Measurements from ENCODE around the gene CNOT3. TPM values are rescaled to one million over a fixed set of nuclear protein-coding genes. Genes with fewer than 3 reads are reported as not detected.

Gene CNOT3
- total and polyA plus RNA-seq, 2 of the 13 experiments (the other 11 are each of a cell fraction or from before 2014, with no cell fraction given): 4.3 to 5.8 TPM

GRCh38 chr19:54102421-54103169 lies 35.0 kb upstream of the CNOT3 start, which contains the start of gene NDUFA3 (continued):
- TF ChIP-seq ARID3A (IDR thresholded peaks at IDR 0.05; ENCODE audit: low read depth, low read length) (no peak), LCORL (IDR thresholded peaks at IDR 0.05) (no peak), LCORL (CRISPR knock-in tag; IDR thresholded peaks at IDR 0.05) (peak; percentile 75; the same call in 1 of the 2 replicates), ZIK1 (CRISPR knock-in tag; IDR thresholded peaks at IDR 0.05; ENCODE audit: borderline replicate concordance, low read depth) (no peak), ZNF253 (CRISPR knock-in tag; IDR thresholded peaks at IDR 0.05; ENCODE audit: borderline replicate concordance) (no peak), PCBP2 (optimal IDR thresholded peaks at IDR 0.05; ENCODE audit: low read depth, low read length, poor library complexity, severe bottlenecking) (no peak), ZNF224 (CRISPR knock-in tag; IDR thresholded peaks at IDR 0.05) (no peak), ZNF609 (CRISPR knock-in tag; IDR thresholded peaks at IDR 0.05; ENCODE audit: borderline replicate concordance) (no peak), TGIF2 (CRISPR knock-in tag; IDR thresholded peaks at IDR 0.05) (no peak), JDP2 (CRISPR knock-in tag; IDR thresholded peaks at IDR 0.05; ENCODE audit: borderline replicate concordance) (no peak), ZNF737 (CRISPR knock-in tag; IDR thresholded peaks at IDR 0.05; ENCODE audit: borderline replicate concordance) (no peak), ZNF773 (CRISPR knock-in tag; IDR thresholded peaks at IDR 0.05; ENCODE audit: borderline replicate concordance) (no peak), ZNF660 (CRISPR knock-in tag; IDR thresholded peaks at IDR 0.05; ENCODE audit: borderline replicate concordance, low read depth) (no peak), ZNF225 (CRISPR knock-in tag; IDR thresholded peaks at IDR 0.05) (peak; percentile 84; the same call in 1 of the 2 replicates), CREB3 (CRISPR knock-in tag; IDR thresholded peaks at IDR 0.05) (no peak), ZNF598 (CRISPR knock-in tag; IDR thresholded peaks at IDR 0.05; ENCODE audit: borderline replicate concordance) (peak; percentile 59; the same call in 1 of the 2 replicates), NRL (CRISPR knock-in tag; IDR thresholded peaks at IDR 0.05; ENCODE audit: borderline replicate concordance) (peak; percentile 63), CREB1 (IDR thresholded peaks at IDR 0.05) (peak; percentile 75), CREB1 (CRISPR knock-in tag; IDR thresholded peaks at IDR 0.05) (peak; percentile 89), ZNF780A (CRISPR knock-in tag; IDR thresholded peaks at IDR 0.05) (no peak), ZNF343 (CRISPR knock-in tag; IDR thresholded peaks at IDR 0.05) (no peak; the same call in 1 of the 2 replicates), RBAK (CRISPR knock-in tag; IDR thresholded peaks at IDR 0.05) (no peak), HOXA3 (CRISPR knock-in tag; IDR thresholded peaks at IDR 0.05) (peak; percentile 96)

Measured in HepG2 (cell line).